Middle frontal gyrus (tissue), 1 donor: ENCODE data around the gene FOLR3.
"Not testable (repeated sequence)": the region's sequence is repeated elsewhere in the genome, so short reads cannot be mapped to it uniquely, and the experiment has no call there.

Source experiments
- DNase-seq: peaks from one replicate; pipeline ENCODE4 v3.0.0-alpha.2; 2015; ENCODE audit warnings: low spot score; ENCODE audit errors: extremely low spot score

Gene FOLR3

GRCh38 chr11:72135473-72135872, at the start of gene FOLR3:
TSS of gene FOLR3 (plus strand) at chr11:72135725. CDS start at chr11:72135953, 228 bp downstream.
- DNase-seq: not testable (repeated sequence)

DNA sequence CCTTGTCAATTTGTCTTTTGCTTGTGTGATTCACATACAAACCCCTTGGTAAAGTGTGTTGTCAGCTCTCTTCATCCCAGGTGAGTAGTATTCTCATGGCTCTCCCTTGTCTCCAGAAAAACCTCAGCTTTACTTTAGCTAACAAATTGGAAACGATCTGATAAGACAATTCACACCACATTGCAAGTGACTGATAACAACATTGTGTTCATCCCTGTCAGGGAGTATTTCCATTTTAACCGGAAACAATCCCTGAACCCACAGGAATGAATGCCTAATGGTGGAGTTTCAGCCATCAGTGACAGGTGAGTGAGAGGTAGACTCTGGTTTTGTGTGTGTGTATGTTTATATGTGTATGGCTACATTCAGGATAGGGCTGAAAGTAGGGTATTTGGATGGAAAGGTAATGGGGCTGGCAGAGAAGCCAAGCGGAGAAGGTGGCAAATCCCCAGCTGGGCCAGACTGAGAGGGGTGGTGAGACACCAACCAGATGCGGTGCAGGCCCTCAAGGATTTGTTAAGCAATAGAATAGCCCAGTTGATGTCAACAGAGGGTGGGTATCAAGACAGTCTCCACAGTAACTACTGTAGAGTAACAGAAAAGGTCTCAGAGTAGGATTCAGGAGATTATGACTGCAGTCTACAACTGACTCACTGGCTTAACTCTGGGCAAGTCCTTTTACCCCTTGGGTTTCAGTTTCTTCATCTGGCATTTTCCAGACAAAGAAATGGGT, 47.3 kb upstream of the FOLR3 start:
- no peak for DNase-seq

DNA sequence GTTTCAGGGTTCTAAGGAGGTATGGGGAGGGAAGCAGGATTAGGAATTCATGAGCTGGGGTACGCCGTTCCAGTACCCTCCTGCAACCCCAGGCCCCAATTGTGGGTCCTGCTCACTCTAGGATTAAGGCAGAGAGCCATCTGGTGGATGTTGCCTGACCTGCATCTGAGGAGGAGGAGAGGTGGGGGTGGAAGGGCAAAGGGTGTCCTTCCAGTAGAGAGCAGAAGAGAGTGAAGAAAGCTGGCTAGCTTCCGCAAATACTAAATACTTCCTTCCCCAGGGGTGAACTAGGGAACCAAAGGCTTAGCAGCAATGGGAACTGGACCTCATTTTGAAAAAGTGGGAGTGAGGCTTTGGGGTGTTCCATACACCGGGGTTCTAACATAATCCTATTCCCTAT, 44.2 kb upstream of the FOLR3 start:
- no peak for DNase-seq

- no peak for DNase-seq
These were observed 36.8 kb upstream of the FOLR3 start for GRCh38 chr11:72098741-72099140.

DNA sequence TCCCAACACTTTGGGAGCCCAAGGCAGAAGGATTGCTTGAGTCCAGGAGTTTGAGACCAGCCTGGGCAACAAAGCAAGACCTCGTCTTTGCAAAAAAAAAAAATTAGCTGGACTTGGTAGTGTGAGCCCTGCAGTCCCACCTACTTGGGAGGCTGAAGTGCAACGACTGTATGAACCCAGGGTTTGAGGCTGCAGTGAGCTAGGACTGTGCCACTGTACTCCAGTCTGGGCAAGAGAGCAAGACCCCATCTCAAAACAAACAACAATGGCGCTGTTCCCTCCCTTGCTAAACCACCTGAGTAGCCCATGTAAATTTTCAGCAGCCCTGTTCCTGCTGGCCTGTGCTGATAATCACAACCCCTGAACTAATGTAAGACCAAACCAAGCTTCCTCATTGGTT, 35.5 kb upstream of the FOLR3 start:
- DNase-seq: no peak

- no peak for DNase-seq
These were observed 35.1 kb upstream of the FOLR3 start for GRCh38 chr11:72100462-72100861.

DNA sequence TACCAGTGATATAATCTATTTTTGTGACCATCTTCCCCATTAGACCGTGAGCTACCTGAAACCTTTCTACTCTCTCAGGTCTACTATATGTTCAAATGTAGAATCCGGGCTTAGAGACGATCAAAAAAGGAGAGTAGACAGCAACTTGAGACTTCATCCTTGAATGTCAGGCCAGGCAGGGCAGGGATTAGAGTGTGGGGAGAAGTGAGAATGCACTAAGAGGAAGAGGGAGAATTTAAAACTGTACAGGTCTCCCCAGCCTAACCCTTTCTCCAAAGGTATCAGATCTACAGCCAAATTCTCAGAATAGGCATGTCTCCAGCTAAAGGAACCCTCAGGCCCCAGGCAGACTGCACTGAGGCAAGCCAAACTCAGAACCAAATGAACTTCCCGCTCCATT, 33.4 kb upstream of the FOLR3 start:
- no peak for DNase-seq

DNA sequence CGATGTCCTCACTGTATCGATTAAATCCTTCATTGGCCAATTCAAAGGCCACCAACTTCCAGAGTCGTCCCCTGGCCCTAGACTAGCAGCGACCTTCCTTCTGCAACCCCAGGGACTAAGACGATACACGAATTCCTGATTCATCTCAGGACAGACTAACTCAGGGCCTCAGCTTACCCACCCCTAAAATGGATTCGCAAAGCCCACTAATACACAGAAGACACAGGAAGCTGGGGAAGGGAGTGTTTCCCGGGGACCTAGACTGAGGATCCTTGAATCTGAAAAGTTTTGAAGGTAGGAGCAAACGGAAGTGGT, 32.9 kb upstream of the FOLR3 start:
- DNase-seq: no peak

DNA sequence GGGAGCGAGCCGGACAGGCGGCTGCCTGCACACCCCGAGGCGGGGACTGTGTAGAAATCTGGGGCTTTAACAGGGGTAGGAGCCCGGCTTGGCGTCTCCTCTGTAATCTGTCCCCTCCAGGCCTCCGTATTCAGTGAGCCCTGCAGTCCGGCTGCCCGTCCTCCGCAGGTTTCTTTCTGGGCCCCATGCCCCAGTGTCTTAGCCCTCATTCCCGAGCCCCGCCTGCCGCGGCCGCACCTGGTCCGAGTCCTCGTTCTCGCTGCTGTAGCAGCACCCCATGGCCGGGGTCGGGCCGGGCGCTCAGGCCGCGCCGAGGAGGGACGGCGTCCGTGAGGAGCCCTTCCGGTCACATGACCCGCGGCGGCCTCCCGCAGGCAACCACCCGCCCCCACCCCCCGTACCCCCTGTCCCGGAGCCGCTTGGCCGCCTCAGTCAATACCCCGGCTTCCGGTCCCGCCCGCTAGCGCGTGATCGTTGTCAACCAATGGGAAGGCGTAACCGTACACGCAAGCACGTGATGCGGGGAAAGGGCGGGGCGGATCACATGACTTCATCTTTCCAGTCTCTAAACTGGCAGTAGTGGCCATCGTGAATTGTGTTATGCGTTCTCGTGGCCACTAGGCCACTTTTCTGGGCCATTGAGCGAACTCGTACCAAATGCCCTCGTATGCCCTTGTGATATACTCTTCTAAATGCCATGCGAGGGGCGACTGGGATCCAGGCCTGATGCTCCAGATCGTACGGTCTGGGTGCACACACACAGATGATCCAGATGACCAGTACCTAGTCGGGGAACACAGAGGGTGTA, 32.4 kb upstream of the FOLR3 start, which contains the start of gene LAMTOR1:
Gene LAMTOR1, minus strand, starts transcription at position 352 of the 808 bp plus-strand sequence. Its CDS starts 73 bp downstream, at position 279.
- DNase-seq: peak; percentile 96

- no peak for DNase-seq
These were observed 31.8 kb upstream of the FOLR3 start for GRCh38 chr11:72103754-72104167.

DNA sequence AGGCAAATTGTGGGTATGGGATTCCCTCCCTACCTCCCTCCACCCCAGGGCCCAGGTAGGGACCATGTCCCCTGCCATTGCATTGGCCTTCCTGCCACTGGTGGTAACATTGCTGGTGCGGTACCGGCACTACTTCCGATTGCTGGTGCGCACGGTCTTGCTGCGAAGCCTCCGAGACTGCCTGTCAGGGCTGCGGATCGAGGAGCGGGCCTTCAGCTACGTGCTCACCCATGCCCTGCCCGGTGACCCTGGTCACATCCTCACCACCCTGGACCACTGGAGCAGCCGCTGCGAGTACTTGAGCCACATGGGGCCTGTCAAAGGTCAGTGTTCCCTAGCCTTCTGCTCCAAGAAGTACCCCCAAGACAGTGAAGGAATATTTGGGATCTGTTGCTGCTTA, 29.6 kb upstream of the FOLR3 start, which contains the start of gene TOMT:
Gene TOMT, plus strand, starts transcription at position 37 of the 400 bp plus-strand sequence. Its CDS starts 28 bp downstream, at position 65.
- DNase-seq: no peak

DNA sequence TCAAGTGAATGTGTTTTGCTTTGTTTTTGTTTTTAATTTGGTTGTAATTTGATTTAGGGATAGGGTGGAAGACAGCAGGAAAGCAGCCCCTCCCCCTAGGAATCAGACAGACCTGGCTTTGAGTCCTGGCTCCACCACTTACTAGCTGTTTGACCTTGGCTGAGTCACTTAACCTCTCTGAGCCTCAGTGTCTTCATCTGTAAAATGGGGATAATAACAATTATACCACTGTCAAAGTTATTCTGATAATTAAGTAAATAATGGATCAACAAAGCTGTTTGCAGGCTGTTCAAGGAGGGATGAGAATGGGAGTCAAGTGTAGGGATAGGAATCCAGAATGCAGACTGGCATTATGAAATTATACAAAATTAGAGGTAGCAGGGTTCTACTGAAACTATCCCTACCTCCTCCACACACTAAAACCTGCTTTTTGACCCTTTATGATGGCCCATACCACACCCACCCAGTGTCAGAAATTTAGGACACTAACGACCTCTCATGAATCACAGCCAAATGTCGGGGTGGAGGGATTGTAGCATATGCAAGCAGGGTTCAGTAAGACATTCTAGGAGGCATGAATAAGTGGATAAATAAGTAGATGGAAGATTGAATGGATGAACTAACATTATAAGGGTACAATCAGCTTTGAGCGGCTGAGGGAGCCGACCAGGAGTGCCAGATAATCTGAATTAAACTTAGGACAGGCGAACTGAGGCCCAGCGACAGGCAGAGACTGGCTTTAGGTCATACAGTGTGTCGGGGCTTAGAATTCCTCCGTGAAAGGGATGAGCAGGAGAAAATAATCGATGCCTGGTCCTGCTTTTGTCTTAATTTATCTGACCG, 24.0 kb upstream of the FOLR3 start:
- DNase-seq: no peak

DNA sequence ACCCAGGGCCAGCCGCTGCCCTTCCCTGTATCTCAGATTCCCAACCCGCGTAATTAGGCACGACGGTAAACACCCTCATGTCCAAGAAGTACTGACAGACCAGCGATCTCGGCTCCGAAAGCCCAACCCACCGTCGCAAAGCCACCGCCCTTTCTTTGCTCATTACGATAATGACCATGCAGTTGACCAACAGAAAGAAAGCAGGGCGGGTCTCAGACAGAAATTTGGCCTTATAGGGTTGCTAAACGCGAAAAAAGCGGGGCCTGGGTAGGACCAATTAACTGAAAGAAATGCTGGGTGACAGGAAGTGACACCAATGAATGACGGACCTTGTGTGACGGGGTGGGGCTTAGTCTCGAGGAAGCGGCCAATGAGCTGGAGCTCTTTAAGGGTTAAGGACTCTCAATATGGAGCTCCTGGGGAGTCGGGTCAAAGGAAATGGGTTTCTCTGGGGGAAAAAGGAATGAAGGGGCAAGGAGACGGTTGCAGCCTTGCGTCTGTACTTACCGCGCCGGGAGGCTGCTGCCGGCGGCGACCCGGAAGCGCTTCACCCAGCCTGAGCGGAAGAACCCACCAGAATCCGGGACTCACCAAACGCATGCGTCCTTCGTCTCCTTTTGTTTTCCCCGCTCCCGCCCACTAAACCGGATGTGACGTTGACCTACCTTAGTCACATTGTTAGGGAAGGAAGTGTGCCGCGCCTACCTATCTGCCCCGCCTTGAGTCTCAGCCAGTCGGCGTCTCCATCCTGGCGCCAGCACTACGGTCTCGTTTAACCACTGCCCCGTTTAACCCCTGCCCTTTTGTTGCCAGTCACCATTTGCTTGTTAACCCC, 23.2 kb upstream of the FOLR3 start, which contains the start of gene ANAPC15:
Gene ANAPC15, minus strand, starts transcription at position 553 of the 835 bp plus-strand sequence. CDS start 1,419 bp downstream, outside the sequence.
- peak; percentile 100 for DNase-seq

GRCh38 chr11:72112978-72113808, 22.3 kb upstream of the FOLR3 start:
- no peak for DNase-seq

- no peak for DNase-seq
These were observed 21.0 kb upstream of the FOLR3 start for GRCh38 chr11:72114570-72114969.

- DNase-seq: no peak
These were observed 19.3 kb upstream of the FOLR3 start for GRCh38 chr11:72116019-72116755.

DNA sequence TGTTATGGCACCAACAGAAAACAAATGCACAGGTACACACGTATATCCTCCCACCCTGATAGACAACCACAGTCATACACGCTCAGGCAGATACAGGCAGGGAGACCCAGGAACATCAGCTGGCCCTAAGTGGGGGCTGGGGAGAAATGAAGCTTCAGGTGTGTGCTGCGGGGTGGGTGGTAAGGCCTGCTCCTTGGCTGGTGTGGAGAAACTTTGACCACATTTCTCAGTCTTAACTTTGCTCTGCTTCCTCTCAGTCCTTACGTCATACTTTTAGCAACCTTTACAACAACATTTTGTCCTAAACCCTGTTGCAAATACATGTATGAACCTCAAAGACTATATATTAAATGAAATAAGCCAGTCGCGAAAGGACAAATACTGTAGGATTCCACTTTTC, 16.3 kb upstream of the FOLR3 start:
- no peak for DNase-seq

GRCh38 chr11:72120930-72121329, 14.6 kb upstream of the FOLR3 start:
- no peak for DNase-seq

DNA sequence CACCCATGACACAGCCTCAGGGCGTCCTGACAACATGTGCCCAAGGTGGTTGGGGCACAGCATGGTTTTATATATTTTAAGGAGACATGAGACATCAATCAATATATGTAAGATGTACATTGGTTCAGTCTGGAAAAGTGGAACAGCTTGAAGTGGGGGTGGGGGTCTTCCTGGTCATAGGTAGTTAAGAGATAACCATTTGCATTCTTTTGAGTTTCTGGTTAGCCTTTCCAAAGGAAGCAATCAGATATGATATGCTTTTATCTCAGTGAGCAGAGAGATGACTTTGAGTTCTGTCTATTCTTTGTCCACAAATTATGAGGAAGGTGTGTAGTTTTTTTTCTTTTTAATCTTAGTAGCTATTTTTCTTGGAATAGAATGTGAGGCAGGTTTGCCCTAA, 12.9 kb upstream of the FOLR3 start:
- DNase-seq: no peak
